Pancreas (tissue), 10 donors: ENCODE measurements around the gene CDK14. TPM values are rescaled to one million over a fixed set of nuclear protein-coding genes. Genes with fewer than 3 reads are reported as not detected.
A peak's percentile ranks its signal among the peaks of the same experiment; 100 is the strongest.

Source experiments
- ATAC-seq, 4 donors: fragments of 200-7000 bp; cut with Tn5 transposase; one replicate each; pipeline versions ENCODE4 v1.8.0 to v1.9.1; 2020; ENCODE audit warnings: mild to moderate bottlenecking in 4 of 4, moderate library complexity in 4 of 4
- DNase-seq, 6 donors: peaks; one replicate each; pipeline ENCODE4 v3.0.0-alpha.2; 2020
- FAIRE-seq: peaks from 2 replicates; lab custom pipeline; 2012; peaks lifted over from hg19 to GRCh38; lab: Jason Lieb, UNC
- H3K27ac ChIP-seq, 4 donors: fragments of 200-600 bp; sonication (generic); 1 replicate in 3 of 4; 2 replicates in 1 of 4; pipeline versions ENCODE4 v1.5.0 to v1.8.0; 2020
- H3K27me3 ChIP-seq, 4 donors: fragments of 200-600 bp; one replicate each; pipeline ENCODE4 v1.8.0; 2021
- H3K36me3 ChIP-seq, 3 donors: fragments of 200-600 bp; sonication (generic) in 1 of 3; one replicate each; pipeline versions ENCODE4 v1.5.0 to v1.8.0; 2020 to 2021
- H3K4me1 ChIP-seq, 3 donors: fragments of 200-600 bp; one replicate each; pipeline ENCODE4 v1.8.0; 2021
- H3K4me3 ChIP-seq, 4 donors: fragments of 200-600 bp; sonication (generic) in 2 of 4; one replicate each; pipeline versions ENCODE4 v1.5.0 to v1.8.0; 2020 to 2021
- H3K9me3 ChIP-seq, 4 donors: fragments of 200-600 bp; one replicate each; pipeline ENCODE4 v1.8.0; 2021
- WGBS, 2 donors: extraction: QIAGEN DNeasy Blood & Tissue Kit; methylation state at CpG; one replicate each; pipeline ENCODE4 v1.1.7; 2013; 5-methylcytosine and 5-hydroxymethylcytosine counted together
- intact Hi-C, 3 donors: fragments of 100-400 bp; cut with DNase I; formaldehyde crosslinking; loops; one replicate each; pipeline versions ENCODE4 v1.11.1 to v1.14.2; 2022
- polyA plus RNA-seq, 2 donors: library from polyadenylated mRNA; stranded (reverse); fragments of 200-250 nt; gene quantifications; one replicate each; pipeline ENCODE4 v1.2.3, GENCODE V29; 2013
- total RNA-seq, 6 donors: library from RNA; stranded (reverse); fragmentation: NEBNext Ultra II Directional in 4 of 6; extraction: Animal tissue kit (Norgen Biotek cat#: 25700) in 4 of 6; gene quantifications; one replicate each; pipeline versions ENCODE4 v1.2.1 to v1.2.4, GENCODE V29; 2021 to 2023
- TF ChIP-seq, protein P1 (sequence below), 4 donors: fragments of 200-600 bp; sonication (generic) in 3 of 4; IDR thresholded peaks; one replicate each; pipeline versions ENCODE4 v1.5.0 to v1.8.0; 2021; ENCODE audit warnings: antibody characterized with exemption in 4 of 4
- donor health status: healthy with polysubstance abuse.
- donor health status: DM: no; HTN: no; CAD: no; lungs with moderate emphysema.
- donor health status: DM: no; HTN: no; CAD: no.
- donor health status: control.
- donor health status: control.
- donor health status: Bipolar disorder and iron deficiency.
- donor health status: DM: yes; HTN: yes; CAD: no.
- donor health status: DM: no; HTN: no; CAD: no.
- donor health status: DM: no; HTN: no; CAD: no.
- donor health status: DM: yes; HTN: yes; CAD: no.

Gene CDK14
- total and polyA plus RNA-seq, 8 donors, result 4.5 to 48.3 (median 24.7) TPM

DNA sequence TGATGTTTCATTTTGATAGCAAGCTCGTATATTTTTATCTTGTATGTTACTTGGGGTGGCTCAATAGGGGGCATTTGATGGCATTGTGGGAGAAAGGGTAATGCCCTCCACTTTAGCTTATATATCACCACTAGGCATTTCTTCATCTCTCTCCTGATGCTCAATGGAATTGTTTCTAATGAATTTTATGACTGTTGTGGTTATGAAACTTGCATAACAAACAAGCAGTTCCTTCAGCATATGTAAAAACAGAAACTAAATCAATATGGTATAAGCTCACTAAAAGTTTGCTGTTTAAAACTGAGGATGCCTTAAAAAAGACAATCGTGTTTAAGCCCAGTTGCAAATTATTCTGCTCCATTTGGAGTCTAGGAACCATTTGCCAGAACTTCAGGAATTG lies 75.5 kb downstream of the CDK14 start:
- no peak overlapping the region for H3K4me3 ChIP-seq
- no peaks in the 10 kb centered on the region for H3K27me3 ChIP-seq
- TF ChIP-seq, protein P1, sequence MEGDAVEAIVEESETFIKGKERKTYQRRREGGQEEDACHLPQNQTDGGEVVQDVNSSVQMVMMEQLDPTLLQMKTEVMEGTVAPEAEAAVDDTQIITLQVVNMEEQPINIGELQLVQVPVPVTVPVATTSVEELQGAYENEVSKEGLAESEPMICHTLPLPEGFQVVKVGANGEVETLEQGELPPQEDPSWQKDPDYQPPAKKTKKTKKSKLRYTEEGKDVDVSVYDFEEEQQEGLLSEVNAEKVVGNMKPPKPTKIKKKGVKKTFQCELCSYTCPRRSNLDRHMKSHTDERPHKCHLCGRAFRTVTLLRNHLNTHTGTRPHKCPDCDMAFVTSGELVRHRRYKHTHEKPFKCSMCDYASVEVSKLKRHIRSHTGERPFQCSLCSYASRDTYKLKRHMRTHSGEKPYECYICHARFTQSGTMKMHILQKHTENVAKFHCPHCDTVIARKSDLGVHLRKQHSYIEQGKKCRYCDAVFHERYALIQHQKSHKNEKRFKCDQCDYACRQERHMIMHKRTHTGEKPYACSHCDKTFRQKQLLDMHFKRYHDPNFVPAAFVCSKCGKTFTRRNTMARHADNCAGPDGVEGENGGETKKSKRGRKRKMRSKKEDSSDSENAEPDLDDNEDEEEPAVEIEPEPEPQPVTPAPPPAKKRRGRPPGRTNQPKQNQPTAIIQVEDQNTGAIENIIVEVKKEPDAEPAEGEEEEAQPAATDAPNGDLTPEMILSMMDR (IDR thresholded peaks at IDR 0.05), result no peak
- H3K36me3 ChIP-seq, result no peaks in the 10 kb centered on the region
- ATAC-seq, result no peak
- intact Hi-C loops, result no loop called here
- WGBS, 2 donors, result 70 to 76% methylated on average over 2 of the region's 2 CpGs
- no peak for DNase-seq
- no peaks in the 10 kb centered on the region for H3K9me3 ChIP-seq
- no peak overlapping the region for H3K27ac ChIP-seq
- no peak for FAIRE-seq
- no peaks in the 10 kb centered on the region for H3K4me1 ChIP-seq

DNA sequence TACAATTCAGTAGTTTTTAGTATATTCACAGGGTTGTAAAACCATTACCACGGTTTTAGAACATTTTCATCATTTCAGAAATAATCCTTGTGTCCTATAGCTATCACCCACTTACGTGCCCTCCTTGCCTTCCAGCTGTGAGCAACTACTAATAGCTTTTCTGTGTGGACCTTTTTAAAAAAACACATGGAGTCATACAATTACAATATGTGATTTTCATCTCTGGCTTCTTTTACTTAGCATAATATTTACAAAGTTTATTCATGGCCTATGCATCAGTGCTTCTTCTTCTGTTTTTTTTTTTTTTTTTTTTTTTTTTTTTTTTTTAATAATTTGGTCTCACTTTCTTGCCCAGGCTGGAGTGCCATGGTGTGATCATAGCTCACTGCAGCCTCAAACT lies 76.1 kb downstream of the CDK14 start:
- Histone ChIP-seq H3K4me3 (no peak overlapping the region), H3K4me1 (no peaks in the 10 kb centered on the region), H3K9me3 (no peaks in the 10 kb centered on the region), H3K27ac (no peak overlapping the region), H3K36me3 (no peaks in the 10 kb centered on the region), H3K27me3 (no peaks in the 10 kb centered on the region)
- TF ChIP-seq, protein P1 (IDR thresholded peaks at IDR 0.05), result no peak
- FAIRE-seq (no peak), DNase-seq (no peak), ATAC-seq (no peak)
- WGBS, 2 donors, result 91 to 95% methylated on average over 2 of the region's 2 CpGs
- intact Hi-C loops, result no loop called here

DNA sequence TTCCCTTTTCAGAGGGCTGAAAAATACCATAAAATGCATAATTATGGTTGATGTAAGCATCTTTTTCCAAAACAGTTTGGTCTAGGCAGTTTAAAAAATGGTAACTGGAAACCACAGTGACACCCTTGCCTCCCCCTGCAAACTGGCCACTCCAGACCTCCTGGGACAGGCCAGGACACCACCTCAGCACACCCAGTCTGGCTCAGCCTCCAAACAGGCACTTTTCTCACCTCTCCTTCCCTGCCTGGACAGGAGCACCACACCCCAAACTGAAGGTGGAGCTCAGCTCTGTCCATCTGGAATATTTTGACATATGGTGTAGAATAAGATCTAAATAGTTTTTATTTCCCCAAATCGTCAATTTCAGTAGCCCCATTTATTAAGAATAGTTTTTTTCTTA lies 78.5 kb downstream of the CDK14 start:
- no peaks in the 10 kb centered on the region for H3K4me1 ChIP-seq
- H3K27me3 ChIP-seq, result no peaks in the 10 kb centered on the region
- TF ChIP-seq, protein P1 (IDR thresholded peaks at IDR 0.05), result no peak
- no peaks in the 10 kb centered on the region for H3K9me3 ChIP-seq
- H3K36me3 ChIP-seq, result no peaks in the 10 kb centered on the region
- WGBS, 2 donors, result 75 to 77% methylated on average over 1 of the region's 1 CpG
- FAIRE-seq, result no peak
- H3K4me3 ChIP-seq, result no peak overlapping the region
- ATAC-seq, result no peak
- intact Hi-C loops, result no loop called here
- H3K27ac ChIP-seq, result no peak overlapping the region
- DNase-seq, result no peak

DNA sequence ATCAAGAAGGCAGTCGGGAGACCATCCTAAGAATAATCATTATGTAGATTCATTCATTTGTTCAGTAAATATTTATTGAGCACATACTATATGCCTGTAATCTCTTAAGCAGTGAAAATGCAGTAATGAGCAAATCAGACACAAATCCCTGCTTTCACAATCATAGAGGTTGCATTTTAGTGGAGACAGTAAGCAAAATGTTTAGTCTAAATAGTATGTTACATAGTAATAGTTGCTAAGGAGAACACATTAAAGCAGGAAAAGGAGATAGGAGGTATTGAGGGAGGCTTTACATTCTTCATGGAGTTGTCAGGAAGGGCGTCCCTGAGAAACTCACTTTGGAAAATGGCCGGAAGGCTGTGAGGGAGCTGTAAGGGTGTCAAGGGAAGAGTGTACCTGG lies 79.9 kb downstream of the CDK14 start:
- Histone ChIP-seq H3K36me3 (no peaks in the 10 kb centered on the region), H3K4me3 (no peak overlapping the region), H3K4me1 (no peaks in the 10 kb centered on the region), H3K27me3 (no peaks in the 10 kb centered on the region), H3K27ac (no peak overlapping the region), H3K9me3 (no peaks in the 10 kb centered on the region)
- FAIRE-seq, result no peak
- intact Hi-C loops, result no loop called here
- TF ChIP-seq, protein P1 (IDR thresholded peaks at IDR 0.05), result no peak
- no peak for ATAC-seq
- WGBS, 2 donors, result 93 to 99% methylated on average over 3 of the region's 3 CpGs
- DNase-seq, result no peak

DNA sequence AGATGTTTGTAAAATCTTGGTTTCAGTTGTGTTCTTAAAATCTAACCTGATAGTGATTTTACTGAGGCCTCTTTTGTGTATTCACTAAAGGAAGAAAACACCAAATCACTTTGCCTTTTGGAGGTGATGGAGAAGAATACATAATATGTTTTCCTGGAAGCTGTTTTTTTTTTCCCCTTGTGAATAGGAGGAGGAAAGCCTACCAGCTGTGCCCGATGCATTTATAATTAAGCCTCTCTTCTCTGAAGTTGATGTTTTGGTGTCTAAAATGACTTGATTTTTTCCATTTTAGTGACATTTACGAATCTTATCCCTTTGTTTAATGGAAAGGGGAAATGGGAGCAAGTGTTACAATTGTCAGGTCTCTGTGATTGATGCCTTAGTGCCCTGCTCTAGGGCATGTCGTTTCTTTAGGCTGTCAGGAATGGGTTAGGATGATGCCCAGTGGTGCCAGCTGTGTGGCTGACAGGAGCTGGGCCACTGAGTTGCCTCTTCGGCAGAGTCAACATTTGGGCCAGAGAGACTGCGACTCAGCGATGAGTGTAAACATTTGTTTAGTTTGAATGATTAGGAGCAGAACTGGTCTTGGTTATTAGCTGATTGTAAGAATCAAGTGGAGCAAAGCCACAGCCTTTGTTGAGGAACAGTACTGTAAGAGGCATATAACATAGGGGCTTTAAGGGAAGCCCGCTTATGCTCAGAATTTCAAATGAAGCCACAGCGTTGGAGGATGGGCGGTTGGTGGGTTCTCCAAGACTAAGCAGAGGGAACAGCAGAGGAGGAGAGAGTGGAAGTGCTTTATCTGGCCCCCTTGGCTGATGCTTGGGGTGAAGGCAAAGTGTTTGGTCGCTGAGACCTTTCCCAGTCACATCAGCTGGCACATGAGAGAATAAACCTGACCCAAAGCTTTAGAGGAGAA lies 81.6 kb downstream of the CDK14 start:
- Histone ChIP-seq H3K4me3 (no peak overlapping the region), H3K36me3 (no peaks in the 10 kb centered on the region), H3K9me3 (no peaks in the 10 kb centered on the region), H3K27me3 (no peaks in the 10 kb centered on the region), H3K27ac (no peak overlapping the region), H3K4me1 (peaks cover 0 to 3% (median 0%) of the 10 kb centered on the region in 3 donors)
- TF ChIP-seq, protein P1 (IDR thresholded peaks at IDR 0.05), result no peak
- WGBS, 2 donors, result 45 to 46% methylated on average over 10 of the region's 10 CpGs
- FAIRE-seq (no peak), ATAC-seq (peak in 1 of 4 donors; percentile 21), DNase-seq (no peak)
- intact Hi-C loops, result no loop called here
